LoVo (cell line): ENCODE measurements around the gene EPS15.
"Not testable (repeated sequence)": the region's sequence is repeated elsewhere in the genome, so short reads cannot be mapped to it uniquely, and the experiment has no call there.

Source experiments
- DNase-seq: peaks from one replicate; pipeline ENCODE4 v3.0.0-alpha.2; 2016; ENCODE audit warnings: low spot score

Gene EPS15

GRCh38 chr1:51423073-51423821 lies 95.8 kb downstream of the EPS15 start:
- no peak for DNase-seq

GRCh38 chr1:51422367-51423072 lies 96.5 kb downstream of the EPS15 start:
- no peak for DNase-seq

GRCh38 chr1:51421964-51422363 lies 97.1 kb downstream of the EPS15 start:
- peak; percentile 19 for DNase-seq

- no peak for DNase-seq
Observed at GRCh38 chr1:51420867-51421627, 98.0 kb downstream of the EPS15 start.

- DNase-seq, result no peak
Observed at GRCh38 chr1:51418384-51418959, 100.6 kb downstream of the EPS15 start.

GRCh38 chr1:51417496-51418383 lies 101.3 kb downstream of the EPS15 start:
- DNase-seq, result no peak

- DNase-seq, result no peak
Observed at GRCh38 chr1:51416910-51417309, 102.2 kb downstream of the EPS15 start.

GRCh38 chr1:51415963-51416362 lies 103.1 kb downstream of the EPS15 start:
- no peak for DNase-seq

GRCh38 chr1:51414811-51415210 lies 104.3 kb downstream of the EPS15 start:
- no peak for DNase-seq

- DNase-seq, result not testable (repeated sequence)
Observed at GRCh38 chr1:51411820-51412219, 107.2 kb downstream of the EPS15 start.

- no peak for DNase-seq
Observed at GRCh38 chr1:51410568-51411460, 108.3 kb downstream of the EPS15 start.

GRCh38 chr1:51409755-51410541 lies 109.1 kb downstream of the EPS15 start:
- not testable (repeated sequence) for DNase-seq

- DNase-seq, result no peak
Observed at GRCh38 chr1:51392241-51392640, 126.8 kb downstream of the EPS15 start.

GRCh38 chr1:51390641-51391040 lies 128.4 kb downstream of the EPS15 start:
- DNase-seq, result not testable (repeated sequence)

- not testable (repeated sequence) for DNase-seq
Observed at GRCh38 chr1:51387288-51387687, 131.8 kb downstream of the EPS15 start.

- DNase-seq, result not testable (repeated sequence)
Observed at GRCh38 chr1:51386259-51386658, 132.8 kb downstream of the EPS15 start.

GRCh38 chr1:51385776-51386175 lies 133.3 kb downstream of the EPS15 start:
- no peak for DNase-seq

GRCh38 chr1:51381964-51382363 lies 137.1 kb downstream of the EPS15 start:
- no peak for DNase-seq

- DNase-seq, result no peak
Observed at GRCh38 chr1:51380936-51381335, 138.1 kb downstream of the EPS15 start.
